ENCODE measurements around the gene STAT6. TPM values are rescaled to one million over a fixed set of nuclear protein-coding genes. Genes with fewer than 3 reads are reported as not detected.
A peak's percentile ranks its signal among the peaks of the same experiment; 100 is the strongest.

The STAT6 gene
- total RNA-seq, 2 donors from 2014 or later, result 124 to 237 TPM

DNA sequence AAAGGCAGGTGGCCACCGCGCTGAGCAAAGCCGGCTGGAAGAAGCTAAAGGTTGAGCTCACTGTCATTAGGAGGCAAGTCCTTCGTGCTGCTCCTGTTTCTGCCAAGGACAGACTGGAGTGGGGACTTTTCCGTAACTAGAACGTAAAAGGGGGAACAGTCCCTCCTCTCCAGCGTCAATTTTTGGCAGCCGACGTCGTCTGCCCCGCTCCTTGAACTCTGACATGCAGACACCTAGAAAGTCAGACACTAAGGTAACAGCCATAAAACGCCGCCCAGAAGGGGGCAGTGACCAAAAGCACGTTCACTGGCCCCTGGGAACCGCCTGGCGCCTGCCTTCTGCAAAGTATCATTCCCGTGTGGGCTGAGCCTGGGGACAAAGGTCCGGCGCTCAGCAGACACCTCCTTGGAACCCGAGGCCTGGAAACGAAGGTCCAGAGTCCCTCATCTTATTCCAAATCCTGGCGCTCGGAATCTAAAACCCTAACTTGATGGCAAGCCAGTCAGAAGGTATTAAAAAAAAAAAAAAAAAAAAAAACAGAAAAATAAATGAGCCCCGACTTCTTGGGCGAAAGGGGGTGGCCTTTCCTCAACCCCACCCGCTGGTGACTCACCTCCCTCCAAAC is 16.1 kb upstream of the STAT6 start:
- Histone ChIP-seq H3K36me3 (no peaks in the 10 kb centered on the region), H3K9me3 (no peaks in the 10 kb centered on the region), H3K27ac (peak overlapping the region; percentile 94 to 99), H3K27me3 (replicated peaks; ENCODE audit: insufficient read depth) (no peaks in the 10 kb centered on the region), H3K4me1 (replicated peaks) (no peaks in the 10 kb centered on the region), H3K4me3 (peak overlapping the region; percentile 60 to 83)
- peak; percentile 73 for DNase-seq (ENCODE audit: low spot score)
- peak; percentile 46 for TF ChIP-seq POLR2AphosphoS5 (IDR thresholded peaks at IDR 0.05)
- no peak for TF ChIP-seq POLR2A (IDR thresholded peaks at IDR 0.05)
- TF ChIP-seq, protein P1, sequence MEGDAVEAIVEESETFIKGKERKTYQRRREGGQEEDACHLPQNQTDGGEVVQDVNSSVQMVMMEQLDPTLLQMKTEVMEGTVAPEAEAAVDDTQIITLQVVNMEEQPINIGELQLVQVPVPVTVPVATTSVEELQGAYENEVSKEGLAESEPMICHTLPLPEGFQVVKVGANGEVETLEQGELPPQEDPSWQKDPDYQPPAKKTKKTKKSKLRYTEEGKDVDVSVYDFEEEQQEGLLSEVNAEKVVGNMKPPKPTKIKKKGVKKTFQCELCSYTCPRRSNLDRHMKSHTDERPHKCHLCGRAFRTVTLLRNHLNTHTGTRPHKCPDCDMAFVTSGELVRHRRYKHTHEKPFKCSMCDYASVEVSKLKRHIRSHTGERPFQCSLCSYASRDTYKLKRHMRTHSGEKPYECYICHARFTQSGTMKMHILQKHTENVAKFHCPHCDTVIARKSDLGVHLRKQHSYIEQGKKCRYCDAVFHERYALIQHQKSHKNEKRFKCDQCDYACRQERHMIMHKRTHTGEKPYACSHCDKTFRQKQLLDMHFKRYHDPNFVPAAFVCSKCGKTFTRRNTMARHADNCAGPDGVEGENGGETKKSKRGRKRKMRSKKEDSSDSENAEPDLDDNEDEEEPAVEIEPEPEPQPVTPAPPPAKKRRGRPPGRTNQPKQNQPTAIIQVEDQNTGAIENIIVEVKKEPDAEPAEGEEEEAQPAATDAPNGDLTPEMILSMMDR (IDR thresholded peaks at IDR 0.05), result peak in 3 of 4 experiments; percentile 18 to 52 (median 44)
- 2% methylated on average over 26 of the region's 26 CpGs for WGBS
- intact Hi-C loops (cut with DNase I), result no loop called here

DNA sequence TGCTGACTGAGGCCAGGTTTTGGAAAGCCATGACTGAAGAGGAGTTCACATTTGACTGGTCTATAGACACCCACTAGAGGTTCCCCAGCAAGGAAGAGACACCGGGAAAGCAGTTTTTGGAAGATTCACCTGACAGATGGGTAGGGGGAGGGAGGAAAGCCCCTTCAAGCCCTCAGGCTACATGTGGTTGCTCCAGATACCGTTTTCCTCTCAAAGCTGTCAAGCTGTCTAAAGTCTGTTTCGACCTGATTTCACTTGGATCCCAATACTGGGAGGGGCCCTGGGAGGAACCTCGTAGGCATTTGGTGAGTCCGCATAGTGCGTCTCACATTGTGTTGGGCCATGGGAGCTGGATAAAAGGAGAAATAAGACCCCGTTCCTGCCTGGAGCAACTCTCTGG is 15.4 kb upstream of the STAT6 start:
- H3K4me3 ChIP-seq, result peak overlapping the region in 1 of 2 donors; percentile 60
- no peaks in the 10 kb centered on the region for H3K9me3 ChIP-seq
- DNase-seq (ENCODE audit: low spot score), result no peak
- intact Hi-C loops (cut with DNase I), result no loop called here
- 24% methylated on average over 7 of the region's 7 CpGs for WGBS
- H3K27ac ChIP-seq, result peak overlapping the region; percentile 94 to 99
- H3K36me3 ChIP-seq, result no peaks in the 10 kb centered on the region
- H3K27me3 ChIP-seq (replicated peaks; ENCODE audit: insufficient read depth), result no peaks in the 10 kb centered on the region
- no peaks in the 10 kb centered on the region for H3K4me1 ChIP-seq (replicated peaks)
- TF ChIP-seq, protein P1 (IDR thresholded peaks at IDR 0.05), result no peak
- TF ChIP-seq POLR2AphosphoS5 (IDR thresholded peaks at IDR 0.05) (no peak), POLR2A (IDR thresholded peaks at IDR 0.05) (no peak)

DNA sequence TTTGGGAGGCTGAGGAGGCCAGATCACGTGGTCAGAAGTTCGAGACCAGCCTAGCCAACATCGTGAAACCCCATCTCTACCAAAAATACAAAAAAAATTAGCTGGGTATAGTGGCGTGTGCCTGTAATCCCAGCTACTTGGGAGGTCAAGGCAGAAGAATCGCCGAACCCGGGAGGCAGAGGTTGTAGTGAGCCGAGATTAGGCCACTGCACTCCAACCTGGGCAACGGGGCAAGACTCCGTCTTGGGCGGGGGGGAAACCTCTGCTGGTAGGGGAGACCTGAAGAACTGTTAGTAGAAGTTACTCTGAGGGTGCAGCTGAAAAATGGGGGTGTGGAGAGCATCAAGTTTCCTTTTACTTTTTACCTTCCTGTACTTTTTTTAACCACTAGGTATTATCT is 14.9 kb upstream of the STAT6 start:
- no peak for DNase-seq (ENCODE audit: low spot score)

DNA sequence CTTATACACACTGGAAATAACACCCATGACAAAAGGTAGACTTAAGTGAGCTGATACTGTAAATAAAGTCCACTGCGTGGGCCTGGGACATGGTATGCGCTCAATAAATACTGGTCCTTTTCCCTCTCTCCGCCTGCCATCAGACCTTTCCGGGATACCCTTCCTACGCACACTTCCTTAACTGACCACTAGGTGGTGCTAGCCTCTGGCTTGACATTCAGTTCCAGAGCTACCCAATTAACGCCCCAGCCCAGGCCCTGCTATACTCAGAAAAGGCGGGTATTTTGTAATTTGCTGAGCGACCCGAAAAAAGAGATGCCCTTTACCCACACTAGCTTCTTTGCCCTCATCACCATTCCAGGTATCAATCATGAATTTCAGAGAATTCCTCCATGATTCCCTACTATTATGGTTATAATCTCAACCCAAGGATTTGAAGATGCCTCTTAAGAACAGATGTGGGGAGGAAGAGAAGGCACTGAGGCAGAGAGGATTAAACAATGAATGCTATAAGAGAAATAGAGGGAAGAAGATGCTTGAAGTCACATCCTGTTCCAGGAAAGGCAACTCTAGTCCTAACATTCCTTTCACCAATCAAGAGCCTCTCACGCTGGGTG is 13.2 kb upstream of the STAT6 start:
- no peaks in the 10 kb centered on the region for H3K36me3 ChIP-seq
- no peak overlapping the region for H3K4me3 ChIP-seq
- H3K27me3 ChIP-seq (replicated peaks; ENCODE audit: insufficient read depth), result no peaks in the 10 kb centered on the region
- 14% methylated on average over 10 of the region's 10 CpGs for WGBS
- no peaks in the 10 kb centered on the region for H3K4me1 ChIP-seq (replicated peaks)
- no peak overlapping the region for H3K27ac ChIP-seq
- H3K9me3 ChIP-seq, result no peaks in the 10 kb centered on the region
- TF ChIP-seq, protein P1 (IDR thresholded peaks at IDR 0.05), result peak; percentile 93 to 96 (median 96)
- TF ChIP-seq POLR2AphosphoS5 (IDR thresholded peaks at IDR 0.05) (peak; percentile 68), POLR2A (IDR thresholded peaks at IDR 0.05) (no peak)
- peak; percentile 67 for DNase-seq (ENCODE audit: low spot score)
- intact Hi-C loops (cut with DNase I), result loop anchor here (2.0 kb wide), 2 partner anchors 48 to 58 kb away; no protein-coding TSS in a partner anchor

More for the DNA sequence above, 14.9 kb upstream of the STAT6 start:
- Histone ChIP-seq H3K36me3 (no peaks in the 10 kb centered on the region), H3K9me3 (no peaks in the 10 kb centered on the region), H3K27me3 (replicated peaks; ENCODE audit: insufficient read depth) (no peaks in the 10 kb centered on the region), H3K4me3 (no peak overlapping the region), H3K4me1 (replicated peaks) (no peaks in the 10 kb centered on the region), H3K27ac (peak overlapping the region in 1 of 2 donors; percentile 94)
- TF ChIP-seq POLR2A (IDR thresholded peaks at IDR 0.05), result no peak
- TF ChIP-seq, protein P1 (IDR thresholded peaks at IDR 0.05), result no peak
- TF ChIP-seq POLR2AphosphoS5 (IDR thresholded peaks at IDR 0.05), result no peak
- intact Hi-C loops (cut with DNase I), result no loop called here
- WGBS, result 95% methylated on average over 11 of the region's 11 CpGs
